Measurements from ENCODE around the gene ASCC3. TPM values are rescaled to one million over a fixed set of nuclear protein-coding genes. Genes with fewer than 3 reads are reported as not detected.

The ASCC3 gene
- total RNA-seq, 1 donor from 2014 or later: 75.3 TPM

DNA sequence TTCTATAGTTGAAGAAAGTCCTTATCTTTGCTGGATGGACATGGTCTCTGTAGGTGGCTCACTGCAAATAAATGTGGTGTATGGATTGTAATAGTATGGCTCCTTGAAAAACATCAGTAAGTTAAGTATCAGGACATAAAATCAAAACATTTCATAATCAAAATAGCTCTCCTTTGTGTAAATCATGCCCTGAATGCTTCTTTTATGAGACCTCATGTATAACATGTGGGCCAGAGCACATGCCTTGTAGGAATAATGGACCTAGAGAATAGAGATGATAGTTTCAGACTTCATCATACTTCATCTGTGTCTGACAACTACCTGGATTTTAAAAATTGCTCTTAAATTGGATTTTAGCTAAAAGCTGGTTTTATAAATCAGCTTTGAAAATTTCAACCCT, 159.9 kb downstream of the ASCC3 start:
- H4K20me1 ChIP-seq (ENCODE audit: low read depth): no peaks in the 10 kb centered on the region
- H3K27ac ChIP-seq: no peak overlapping the region
- no peak for TF ChIP-seq EZH2phosphoT487 (IDR thresholded peaks at IDR 0.05)
- TF ChIP-seq, protein P1, sequence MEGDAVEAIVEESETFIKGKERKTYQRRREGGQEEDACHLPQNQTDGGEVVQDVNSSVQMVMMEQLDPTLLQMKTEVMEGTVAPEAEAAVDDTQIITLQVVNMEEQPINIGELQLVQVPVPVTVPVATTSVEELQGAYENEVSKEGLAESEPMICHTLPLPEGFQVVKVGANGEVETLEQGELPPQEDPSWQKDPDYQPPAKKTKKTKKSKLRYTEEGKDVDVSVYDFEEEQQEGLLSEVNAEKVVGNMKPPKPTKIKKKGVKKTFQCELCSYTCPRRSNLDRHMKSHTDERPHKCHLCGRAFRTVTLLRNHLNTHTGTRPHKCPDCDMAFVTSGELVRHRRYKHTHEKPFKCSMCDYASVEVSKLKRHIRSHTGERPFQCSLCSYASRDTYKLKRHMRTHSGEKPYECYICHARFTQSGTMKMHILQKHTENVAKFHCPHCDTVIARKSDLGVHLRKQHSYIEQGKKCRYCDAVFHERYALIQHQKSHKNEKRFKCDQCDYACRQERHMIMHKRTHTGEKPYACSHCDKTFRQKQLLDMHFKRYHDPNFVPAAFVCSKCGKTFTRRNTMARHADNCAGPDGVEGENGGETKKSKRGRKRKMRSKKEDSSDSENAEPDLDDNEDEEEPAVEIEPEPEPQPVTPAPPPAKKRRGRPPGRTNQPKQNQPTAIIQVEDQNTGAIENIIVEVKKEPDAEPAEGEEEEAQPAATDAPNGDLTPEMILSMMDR (IDR thresholded peaks at IDR 0.05): no peak
- TF ChIP-seq EZH2 (IDR thresholded peaks at IDR 0.05): no peak
- peaks cover 4% of the 10 kb centered on the region for H3K4me1 ChIP-seq
- no peak overlapping the region for H3K4me3 ChIP-seq
- no peak for DNase-seq (ENCODE audit: low spot score)
- H3K4me2 ChIP-seq: no peak overlapping the region
- peaks cover 7% of the 10 kb centered on the region for H3F3A ChIP-seq (ENCODE audit: low read depth)
- H3K9ac ChIP-seq: no peak overlapping the region
- H3K9me3 ChIP-seq (ENCODE audit: low read depth): no peaks in the 10 kb centered on the region
- no peak overlapping the region for H3K4me3 Mint-ChIP-seq
- no peaks in the 10 kb centered on the region for H3K79me2 ChIP-seq (ENCODE audit: low read depth)
- peaks cover 12% of the 10 kb centered on the region for H3K36me3 ChIP-seq
- H3K36me3 Mint-ChIP-seq: no peaks in the 10 kb centered on the region
- H3K27ac Mint-ChIP-seq: no peak overlapping the region
- peaks cover 2% of the 10 kb centered on the region for H3K9me3 Mint-ChIP-seq
- H3K27me3 ChIP-seq: no peaks in the 10 kb centered on the region
- H2AFZ ChIP-seq (replicated peaks): no peak overlapping the region
- H3K4me1 Mint-ChIP-seq: peaks cover 9% of the 10 kb centered on the region
- H3K27me3 Mint-ChIP-seq (ENCODE audit: insufficient read depth, low read depth): no peaks in the 10 kb centered on the region

- Histone ChIP-seq H3K27ac (no peak overlapping the region), H3K79me2 (ENCODE audit: low read depth) (no peaks in the 10 kb centered on the region), H4K20me1 (ENCODE audit: low read depth) (no peaks in the 10 kb centered on the region), H2AFZ (replicated peaks) (no peak overlapping the region), H3K9me3 (ENCODE audit: low read depth) (no peaks in the 10 kb centered on the region), H3K36me3 (peaks cover 12% of the 10 kb centered on the region), H3K27me3 (no peaks in the 10 kb centered on the region), H3F3A (ENCODE audit: low read depth) (peaks cover 7% of the 10 kb centered on the region), H3K9ac (no peak overlapping the region), H3K4me3 (no peak overlapping the region), H3K4me1 (peaks cover 4% of the 10 kb centered on the region), H3K4me2 (no peak overlapping the region)
- H3K9me3 Mint-ChIP-seq: peaks cover 2% of the 10 kb centered on the region
- H3K27me3 Mint-ChIP-seq (ENCODE audit: insufficient read depth, low read depth): no peaks in the 10 kb centered on the region
- no peaks in the 10 kb centered on the region for H3K36me3 Mint-ChIP-seq
- peaks cover 9% of the 10 kb centered on the region for H3K4me1 Mint-ChIP-seq
- no peak for DNase-seq (ENCODE audit: low spot score)
- no peak overlapping the region for H3K27ac Mint-ChIP-seq
- no peak overlapping the region for H3K4me3 Mint-ChIP-seq
- TF ChIP-seq, protein P1 (IDR thresholded peaks at IDR 0.05): peak; percentile 68
- TF ChIP-seq EZH2phosphoT487 (IDR thresholded peaks at IDR 0.05): no peak
Observed at GRCh38 chr6:100719883-100720682, 161.0 kb downstream of the ASCC3 start.

- Mint-ChIP-seq H3K4me3 (no peak overlapping the region), H3K36me3 (no peaks in the 10 kb centered on the region), H3K4me1 (no peaks in the 10 kb centered on the region), H3K27me3 (ENCODE audit: insufficient read depth, low read depth) (no peaks in the 10 kb centered on the region), H3K9me3 (no peaks in the 10 kb centered on the region), H3K27ac (no peak overlapping the region)
- H3K4me3 ChIP-seq: no peak overlapping the region
- TF ChIP-seq, protein P1 (IDR thresholded peaks at IDR 0.05): no peak
- no peak for DNase-seq (ENCODE audit: low spot score)
- H2AFZ ChIP-seq (replicated peaks): no peak overlapping the region
- no peaks in the 10 kb centered on the region for H3K9me3 ChIP-seq (ENCODE audit: low read depth)
- no peaks in the 10 kb centered on the region for H3F3A ChIP-seq (ENCODE audit: low read depth)
- H3K9ac ChIP-seq: no peak overlapping the region
- no peak overlapping the region for H3K4me2 ChIP-seq
- H4K20me1 ChIP-seq (ENCODE audit: low read depth): no peaks in the 10 kb centered on the region
- H3K27me3 ChIP-seq: no peaks in the 10 kb centered on the region
- no peaks in the 10 kb centered on the region for H3K36me3 ChIP-seq
- no peaks in the 10 kb centered on the region for H3K4me1 ChIP-seq
- no peak overlapping the region for H3K27ac ChIP-seq
- no peaks in the 10 kb centered on the region for H3K79me2 ChIP-seq (ENCODE audit: low read depth)
Observed at GRCh38 chr6:100712997-100713396, 168.1 kb downstream of the ASCC3 start.

Data from neural progenitor cell (in vitro differentiated cells).